Endodermal cell (in vitro differentiated cells): ENCODE data around the gene SORCS2. TPM values are rescaled to one million over a fixed set of nuclear protein-coding genes. Genes with fewer than 3 reads are reported as not detected.

Experiments used
- DNase-seq: peaks from one replicate; pipeline ENCODE4 v3.0.0-alpha.2; 2017
- H3K27ac ChIP-seq: 2 replicates; pipeline ENCODE4 v1.5.1; 2013; ENCODE audit warnings: mild to moderate bottlenecking, low read depth, low read length, moderate library complexity
- H3K27me3 ChIP-seq: 2 replicates; pipeline ENCODE4 v1.6.1; 2013; ENCODE audit warnings: mild to moderate bottlenecking, low read length, moderate library complexity; ENCODE audit not compliant: insufficient read depth, control insufficient read depth, poor library complexity, severe bottlenecking
- H3K36me3 ChIP-seq: 2 replicates; pipeline ENCODE4 v1.7.0; 2013; ENCODE audit warnings: mild to moderate bottlenecking, low read length, moderate library complexity; ENCODE audit not compliant: control insufficient read depth, insufficient read depth
- H3K4me1 ChIP-seq: one replicate; pipeline ENCODE4 v1.7.0; 2013; ENCODE audit warnings: low read length; ENCODE audit not compliant: control insufficient read depth, insufficient read depth
- H3K4me3 ChIP-seq: 2 replicates; pipeline ENCODE4 v1.5.1; 2013; ENCODE audit warnings: mild to moderate bottlenecking, low read length, moderate library complexity
- H3K9ac ChIP-seq: 2 replicates; pipeline ENCODE4 v1.6.1; 2013; ENCODE audit warnings: mild to moderate bottlenecking, low read length, moderate library complexity; ENCODE audit not compliant: poor library complexity, severe bottlenecking; ENCODE audit errors: extremely low read depth
- H3K9me3 ChIP-seq: 2 replicates; pipeline ENCODE4 v1.6.1; 2013; ENCODE audit warnings: mild to moderate bottlenecking, low read length, moderate library complexity; ENCODE audit not compliant: control insufficient read depth
- H3K27ac Mint-ChIP-seq: 2 replicates; pipeline ENCODE4 v1.8.0; 2020; ENCODE audit warnings: mixed read lengths
- H3K27me3 Mint-ChIP-seq: 2 replicates; pipeline ENCODE4 v1.8.0; 2021; ENCODE audit warnings: mild to moderate bottlenecking, mixed read lengths; ENCODE audit not compliant: insufficient read depth
- H3K36me3 Mint-ChIP-seq: 2 replicates; pipeline ENCODE4 v1.8.0; 2020; ENCODE audit warnings: low read depth, mixed read lengths
- H3K4me1 Mint-ChIP-seq: 2 replicates; pipeline ENCODE4 v1.8.0; 2020; ENCODE audit warnings: mixed read lengths
- H3K4me3 Mint-ChIP-seq: 2 replicates; pipeline ENCODE4 v1.8.0; 2020; ENCODE audit warnings: mild to moderate bottlenecking, moderate library complexity, mixed read lengths
- H3K9me3 Mint-ChIP-seq: 2 replicates; pipeline ENCODE4 v1.8.0; 2020; ENCODE audit warnings: mild to moderate bottlenecking, mixed read lengths
- WGBS, 2 experiments: methylation state at CpG; one replicate each; pipeline versions ENCODE4 v1.1.5 to v1.1.7; 2013; ENCODE audit warnings: missing lambda C conversion rate in 2 of 2, mixed read lengths in 1 of 2; ENCODE audit not compliant: insufficient coverage in 1 of 2, insufficient read length in 1 of 2; 5-methylcytosine and 5-hydroxymethylcytosine counted together
- total RNA-seq, 2 donors: library from RNA; stranded (reverse); fragmentation: NEBNext Ultra II Directional in 1 of 2; extraction: Animal tissue kit (Norgen Biotek cat#: 25700) in 1 of 2; gene quantifications; 2 replicates in 1 of 2; 3 replicates in 1 of 2; pipeline ENCODE4 v1.2.1, GENCODE V29; 2021
- TF ChIP-seq, protein P1 (sequence below): fragments of 200-600 bp; sonication (generic); conservative IDR thresholded peaks from 2 replicates; pipeline ENCODE4 v1.5.0; 2021; ENCODE audit warnings: antibody characterized with exemption, mild to moderate bottlenecking

Gene SORCS2
- total RNA-seq, 2 donors from 2014 or later: 1.4 to 1.9 TPM

GRCh38 chr4:7571001-7571400, 378.7 kb downstream of the SORCS2 start:
- Histone ChIP-seq H3K4me3 (no peak overlapping the region), H3K9me3 (no peaks in the 10 kb centered on the region), H3K4me1 (no peaks in the 10 kb centered on the region), H3K27me3 (no peaks in the 10 kb centered on the region), H3K9ac (no peak overlapping the region), H3K27ac (peak overlapping the region; percentile 79), H3K36me3 (no peaks in the 10 kb centered on the region)
- DNase-seq: no peak
- Mint-ChIP-seq H3K4me3 (no peak overlapping the region), H3K27me3 (peaks cover 3% of the 10 kb centered on the region), H3K27ac (no peak overlapping the region), H3K4me1 (no peaks in the 10 kb centered on the region), H3K9me3 (peaks cover 8% of the 10 kb centered on the region), H3K36me3 (no peaks in the 10 kb centered on the region)
- TF ChIP-seq, protein P1, sequence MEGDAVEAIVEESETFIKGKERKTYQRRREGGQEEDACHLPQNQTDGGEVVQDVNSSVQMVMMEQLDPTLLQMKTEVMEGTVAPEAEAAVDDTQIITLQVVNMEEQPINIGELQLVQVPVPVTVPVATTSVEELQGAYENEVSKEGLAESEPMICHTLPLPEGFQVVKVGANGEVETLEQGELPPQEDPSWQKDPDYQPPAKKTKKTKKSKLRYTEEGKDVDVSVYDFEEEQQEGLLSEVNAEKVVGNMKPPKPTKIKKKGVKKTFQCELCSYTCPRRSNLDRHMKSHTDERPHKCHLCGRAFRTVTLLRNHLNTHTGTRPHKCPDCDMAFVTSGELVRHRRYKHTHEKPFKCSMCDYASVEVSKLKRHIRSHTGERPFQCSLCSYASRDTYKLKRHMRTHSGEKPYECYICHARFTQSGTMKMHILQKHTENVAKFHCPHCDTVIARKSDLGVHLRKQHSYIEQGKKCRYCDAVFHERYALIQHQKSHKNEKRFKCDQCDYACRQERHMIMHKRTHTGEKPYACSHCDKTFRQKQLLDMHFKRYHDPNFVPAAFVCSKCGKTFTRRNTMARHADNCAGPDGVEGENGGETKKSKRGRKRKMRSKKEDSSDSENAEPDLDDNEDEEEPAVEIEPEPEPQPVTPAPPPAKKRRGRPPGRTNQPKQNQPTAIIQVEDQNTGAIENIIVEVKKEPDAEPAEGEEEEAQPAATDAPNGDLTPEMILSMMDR: no peak
- WGBS, 2 experiments: 92 to 100% methylated on average over 5 to 6 of the region's 6 CpGs

DNA sequence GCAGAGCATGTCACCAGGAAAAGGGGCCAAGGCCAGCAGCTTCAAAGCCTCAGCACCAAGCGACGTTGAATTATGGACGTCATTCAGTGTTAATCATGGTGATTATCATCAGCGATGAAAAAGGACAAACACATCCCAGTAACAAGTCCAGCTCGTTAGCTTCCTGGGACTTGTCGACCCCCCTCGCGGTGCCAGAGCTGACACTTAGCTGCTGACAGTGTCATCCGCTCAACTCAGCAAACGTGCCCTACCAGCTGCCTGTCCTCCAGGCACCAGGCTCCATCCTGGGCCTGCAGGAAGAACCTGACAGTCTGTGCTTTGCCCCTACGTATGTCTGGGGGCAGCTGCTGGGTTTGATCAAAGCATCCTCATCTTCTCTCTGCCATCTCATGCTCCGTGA, 379.4 kb downstream of the SORCS2 start:
- H3K4me3 Mint-ChIP-seq: no peak overlapping the region
- H3K9me3 Mint-ChIP-seq: peaks cover 15% of the 10 kb centered on the region

GRCh38 chr4:7572894-7573293, 380.6 kb downstream of the SORCS2 start:
- Mint-ChIP-seq H3K27ac (no peak overlapping the region), H3K27me3 (peaks cover 7% of the 10 kb centered on the region), H3K9me3 (peaks cover 27% of the 10 kb centered on the region), H3K4me1 (no peaks in the 10 kb centered on the region), H3K36me3 (peaks cover 6% of the 10 kb centered on the region), H3K4me3 (no peak overlapping the region)
- 91 to 92% methylated on average over 5 to 7 of the region's 7 CpGs for WGBS, 2 experiments
- no peaks in the 10 kb centered on the region for H3K36me3 ChIP-seq
- TF ChIP-seq, protein P1: no peak
- no peak for DNase-seq
- H3K9me3 ChIP-seq: peaks cover 2% of the 10 kb centered on the region
- no peak overlapping the region for H3K9ac ChIP-seq
- no peak overlapping the region for H3K27ac ChIP-seq
- no peaks in the 10 kb centered on the region for H3K4me1 ChIP-seq
- no peak overlapping the region for H3K4me3 ChIP-seq
- H3K27me3 ChIP-seq: no peaks in the 10 kb centered on the region

More for the DNA sequence above, 379.4 kb downstream of the SORCS2 start:
- peak overlapping the region; percentile 47 for H3K27ac ChIP-seq
- TF ChIP-seq, protein P1: no peak
- no peak for DNase-seq
- no peaks in the 10 kb centered on the region for H3K9me3 ChIP-seq
- H3K36me3 ChIP-seq: no peaks in the 10 kb centered on the region
- H3K4me3 ChIP-seq: no peak overlapping the region
- no peaks in the 10 kb centered on the region for H3K4me1 ChIP-seq
- no peaks in the 10 kb centered on the region for H3K4me1 Mint-ChIP-seq
- WGBS, 2 experiments: 86 to 89% methylated on average over 12 of the region's 12 CpGs
- H3K36me3 Mint-ChIP-seq: peaks cover 4% of the 10 kb centered on the region
- no peak overlapping the region for H3K9ac ChIP-seq
- no peak overlapping the region for H3K27ac Mint-ChIP-seq
- H3K27me3 ChIP-seq: no peaks in the 10 kb centered on the region
- peaks cover 5% of the 10 kb centered on the region for H3K27me3 Mint-ChIP-seq
